HepG2 (cell line): ENCODE data around the gene IL17C. TPM values are rescaled to one million over a fixed set of nuclear protein-coding genes. Genes with fewer than 3 reads are reported as not detected.

Experiments
- FOXP1 ChIP-seq, 2 experiments: fragments of 450-650 bp in 1 of 2; IDR thresholded peaks; 2 replicates each; pipeline ENCODE4 v1.6.1; 2017 to 2018; ENCODE audit warnings: antibody characterized with exemption in 1 of 2
- KDM3A ChIP-seq: IDR thresholded peaks from 2 replicates; pipeline ENCODE4 v1.6.1; 2018; ENCODE audit warnings: low read depth, missing compliant biosample characterization
- KDM4B ChIP-seq: sonication (generic); formaldehyde crosslinking; IDR thresholded peaks from 2 replicates; pipeline ENCODE4 v1.4.0; 2020; ENCODE audit warnings: missing genetic modification reagents
- MAFF ChIP-seq: IDR thresholded peaks from 2 replicates; pipeline ENCODE4 v1.6.1; 2011; ENCODE audit warnings: low read depth, low read length, improper control_type of control experiment
- MIXL1 ChIP-seq: IDR thresholded peaks from 2 replicates; pipeline ENCODE4 v1.6.1; 2016
- MTERF4 ChIP-seq: sonication (generic); formaldehyde crosslinking; IDR thresholded peaks from 2 replicates; pipeline ENCODE4 v1.8.0; 2023; ENCODE audit warnings: mild to moderate bottlenecking, missing genetic modification reagents
- SP2 ChIP-seq: sonication (generic); formaldehyde crosslinking; IDR thresholded peaks from 2 replicates; pipeline ENCODE4 v1.5.1; 2020; ENCODE audit warnings: mild to moderate bottlenecking, missing genetic modification reagents
- SRSF4 ChIP-seq: fragments of 200-400 bp; formaldehyde crosslinking; IDR thresholded peaks from one replicate; pipeline ENCODE4 v1.6.1; 2018; ENCODE audit warnings: mild to moderate bottlenecking, low read depth, low read length, moderate library complexity; ENCODE audit not compliant: poor library complexity, severe bottlenecking
- ZBTB37 ChIP-seq: sonication (generic); formaldehyde crosslinking; IDR thresholded peaks from 2 replicates; pipeline ENCODE4 v1.4.0; 2020; ENCODE audit warnings: mild to moderate bottlenecking, missing genetic modification reagents
- ZBTB7A ChIP-seq: sonication (generic); formaldehyde crosslinking; IDR thresholded peaks from 2 replicates; pipeline ENCODE4 v1.8.0; 2022; ENCODE audit warnings: mild to moderate bottlenecking, missing genetic modification reagents
- ZFP82 ChIP-seq: sonication (generic); formaldehyde crosslinking; IDR thresholded peaks from 2 replicates; pipeline ENCODE4 v1.5.1; 2020; ENCODE audit warnings: mild to moderate bottlenecking, missing genetic modification reagents, borderline replicate concordance
- ZFY ChIP-seq: sonication (generic); formaldehyde crosslinking; IDR thresholded peaks from 2 replicates; pipeline ENCODE4 v1.4.0; 2020; ENCODE audit warnings: missing genetic modification reagents
- ZNF589 ChIP-seq: sonication (generic); formaldehyde crosslinking; conservative IDR thresholded peaks from 2 replicates; pipeline ENCODE4 v1.8.0; 2022; ENCODE audit warnings: mild to moderate bottlenecking, moderate library complexity, missing genetic modification reagents
- ZNF619 ChIP-seq: sonication (generic); formaldehyde crosslinking; IDR thresholded peaks from 2 replicates; pipeline ENCODE4 v1.4.0; 2020; ENCODE audit warnings: mild to moderate bottlenecking, missing genetic modification reagents
- ZNF644 ChIP-seq: IDR thresholded peaks from 2 replicates; pipeline ENCODE4 v1.6.1; 2016; ENCODE audit warnings: low read depth
- ZNF792 ChIP-seq: IDR thresholded peaks from 2 replicates; pipeline ENCODE4 v1.6.1; 2016
- ZSCAN21 ChIP-seq: sonication (generic); formaldehyde crosslinking; IDR thresholded peaks from 2 replicates; pipeline ENCODE4 v1.8.0; 2022; ENCODE audit warnings: mild to moderate bottlenecking, missing genetic modification reagents, moderate library complexity, borderline replicate concordance
- polyA plus RNA-seq, 8 experiments: library from polyadenylated mRNA; depleted of rRNA in 3 of 8; stranded (reverse) in 7 of 8; unstranded in 1 of 8; fragments of >200 nt; fragmentation: Illumina TruSeq in 4 of 8; extraction: Trizol in 4 of 8; gene quantifications; 2 replicates each; pipeline versions ENCODE4 v1.2.1 to v1.2.3, GENCODE V29; 2011 to 2016; ENCODE audit warnings: low read depth in 4 of 8, missing spikeins in 1 of 8, mixed read lengths in 1 of 8; ENCODE audit not compliant: insufficient read depth in 1 of 8
- total RNA-seq, 5 experiments: library from RNA; depleted of rRNA; stranded (reverse); fragments of >200 nt; fragmentation: Illumina TruSeq; extraction: Trizol; gene quantifications; 2 replicates each; pipeline ENCODE4 v1.2.3, GENCODE V29; 2016; ENCODE audit warnings: low read depth in 1 of 5
- TF ChIP-seq, protein P1 (sequence below): sonication (generic); formaldehyde crosslinking; IDR thresholded peaks from 2 replicates; pipeline ENCODE4 v1.4.0; 2020; ENCODE audit warnings: missing genetic modification reagents
- TF ChIP-seq, protein P2 (sequence below): sonication (generic); formaldehyde crosslinking; IDR thresholded peaks from 2 replicates; pipeline ENCODE4 v1.4.0; 2020; ENCODE audit warnings: mild to moderate bottlenecking, missing genetic modification reagents, borderline replicate concordance
- TF ChIP-seq, protein P3 (sequence below): sonication (generic); formaldehyde crosslinking; IDR thresholded peaks from 2 replicates; pipeline ENCODE4 v1.4.0; 2020; ENCODE audit warnings: missing genetic modification reagents, mild to moderate bottlenecking, borderline replicate concordance

The IL17C gene
- total and polyA plus RNA-seq, 2 of the 13 experiments (the other 11 are each of a cell fraction or from before 2014, with no cell fraction given): not detected

DNA sequence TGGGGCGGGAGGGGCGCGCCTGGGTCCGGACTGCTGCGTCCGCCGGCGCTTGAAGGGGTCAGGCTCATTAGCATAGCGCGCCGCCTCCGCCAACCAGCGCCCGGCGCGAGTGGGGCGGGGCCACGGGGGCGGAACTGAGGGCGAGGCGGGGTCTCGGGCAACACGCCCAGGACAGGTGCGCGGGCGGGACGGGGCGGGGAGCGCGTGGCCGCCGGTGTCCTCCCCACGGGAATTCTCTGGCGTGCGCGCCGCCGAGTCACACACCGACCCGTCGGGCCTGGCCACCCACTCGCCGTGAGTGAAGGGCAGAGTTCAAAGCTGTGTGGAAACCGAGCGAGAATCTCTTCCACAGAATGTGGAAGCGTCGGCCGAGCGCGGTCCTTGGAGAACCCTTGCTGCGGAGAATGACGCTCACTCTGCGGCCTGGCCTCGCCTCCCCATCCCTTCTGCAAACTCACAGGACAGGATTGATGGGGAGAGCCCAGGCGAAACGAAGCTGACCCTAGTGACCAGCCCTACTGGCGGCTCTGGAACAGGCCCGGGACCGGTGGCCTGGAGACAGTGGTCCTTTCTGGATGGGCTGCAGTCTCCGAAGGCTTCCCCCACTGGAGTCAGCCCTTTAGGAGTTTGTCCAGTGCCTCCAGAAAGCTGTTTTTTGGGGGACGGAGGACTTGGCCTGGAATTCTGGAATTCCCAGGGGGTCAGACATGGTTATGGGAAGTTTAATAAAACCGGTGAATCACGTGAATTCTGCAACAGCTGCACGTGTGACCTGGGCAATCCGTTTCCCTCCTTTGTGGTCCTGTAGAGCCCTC lies 48.3 kb downstream of the IL17C start, which contains the start of gene SNAI3 (continued):
- TF ChIP-seq MTERF4 (no peak), ZFP82 (CRISPR knock-in tag) (0 out of 2 replicates have a peak, but pooled peaks have one; percentile 25), ZNF792 (CRISPR knock-in tag) (peak; percentile 8; the same call in 1 of the 2 replicates), FOXP1 (IDR thresholded peaks at IDR 0.05) (no peak), FOXP1 (CRISPR knock-in tag; IDR thresholded peaks at IDR 0.05) (no peak), SRSF4 (no peak), ZNF589 (CRISPR knock-in tag) (no peak), ZNF619 (peak; percentile 69; the same call in 1 of the 2 replicates), ZBTB37 (CRISPR knock-in tag) (0 out of 2 replicates have a peak, but pooled peaks have one; percentile 27), KDM4B (peak; percentile 3; the same call in 1 of the 2 replicates), SP2 (CRISPR knock-in tag) (peak; percentile 67), MAFF (no peak), MIXL1 (CRISPR knock-in tag) (0 out of 2 replicates have a peak, but pooled peaks have one; percentile 27), ZNF644 (CRISPR knock-in tag) (no peak), KDM3A (CRISPR knock-in tag) (0 out of 2 replicates have a peak, but pooled peaks have one; percentile 46), ZSCAN21 (CRISPR knock-in tag) (0 out of 2 replicates have a peak, but pooled peaks have one; percentile 41), ZBTB7A (CRISPR knock-in tag) (peak; percentile 54; the same call in 1 of the 2 replicates), ZFY (CRISPR knock-in tag) (peak; percentile 59)
- TF ChIP-seq, protein P1, sequence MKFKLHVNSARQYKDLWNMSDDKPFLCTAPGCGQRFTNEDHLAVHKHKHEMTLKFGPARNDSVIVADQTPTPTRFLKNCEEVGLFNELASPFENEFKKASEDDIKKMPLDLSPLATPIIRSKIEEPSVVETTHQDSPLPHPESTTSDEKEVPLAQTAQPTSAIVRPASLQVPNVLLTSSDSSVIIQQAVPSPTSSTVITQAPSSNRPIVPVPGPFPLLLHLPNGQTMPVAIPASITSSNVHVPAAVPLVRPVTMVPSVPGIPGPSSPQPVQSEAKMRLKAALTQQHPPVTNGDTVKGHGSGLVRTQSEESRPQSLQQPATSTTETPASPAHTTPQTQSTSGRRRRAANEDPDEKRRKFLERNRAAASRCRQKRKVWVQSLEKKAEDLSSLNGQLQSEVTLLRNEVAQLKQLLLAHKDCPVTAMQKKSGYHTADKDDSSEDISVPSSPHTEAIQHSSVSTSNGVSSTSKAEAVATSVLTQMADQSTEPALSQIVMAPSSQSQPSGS (CRISPR knock-in tag): peak; percentile 49; the same call in 1 of the 2 replicates
- TF ChIP-seq, protein P2, sequence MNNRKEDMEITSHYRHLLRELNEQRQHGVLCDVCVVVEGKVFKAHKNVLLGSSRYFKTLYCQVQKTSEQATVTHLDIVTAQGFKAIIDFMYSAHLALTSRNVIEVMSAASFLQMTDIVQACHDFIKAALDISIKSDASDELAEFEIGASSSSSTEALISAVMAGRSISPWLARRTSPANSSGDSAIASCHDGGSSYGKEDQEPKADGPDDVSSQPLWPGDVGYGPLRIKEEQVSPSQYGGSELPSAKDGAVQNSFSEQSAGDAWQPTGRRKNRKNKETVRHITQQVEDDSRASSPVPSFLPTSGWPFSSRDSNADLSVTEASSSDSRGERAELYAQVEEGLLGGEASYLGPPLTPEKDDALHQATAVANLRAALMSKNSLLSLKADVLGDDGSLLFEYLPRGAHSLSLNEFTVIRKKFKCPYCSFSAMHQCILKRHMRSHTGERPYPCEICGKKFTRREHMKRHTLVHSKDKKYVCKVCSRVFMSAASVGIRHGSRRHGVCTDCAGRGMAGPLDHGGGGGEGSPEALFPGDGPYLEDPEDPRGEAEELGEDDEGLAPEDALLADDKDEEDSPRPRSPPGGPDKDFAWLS (CRISPR knock-in tag): peak; percentile 86; the same call in 1 of the 2 replicates
- TF ChIP-seq, protein P3, sequence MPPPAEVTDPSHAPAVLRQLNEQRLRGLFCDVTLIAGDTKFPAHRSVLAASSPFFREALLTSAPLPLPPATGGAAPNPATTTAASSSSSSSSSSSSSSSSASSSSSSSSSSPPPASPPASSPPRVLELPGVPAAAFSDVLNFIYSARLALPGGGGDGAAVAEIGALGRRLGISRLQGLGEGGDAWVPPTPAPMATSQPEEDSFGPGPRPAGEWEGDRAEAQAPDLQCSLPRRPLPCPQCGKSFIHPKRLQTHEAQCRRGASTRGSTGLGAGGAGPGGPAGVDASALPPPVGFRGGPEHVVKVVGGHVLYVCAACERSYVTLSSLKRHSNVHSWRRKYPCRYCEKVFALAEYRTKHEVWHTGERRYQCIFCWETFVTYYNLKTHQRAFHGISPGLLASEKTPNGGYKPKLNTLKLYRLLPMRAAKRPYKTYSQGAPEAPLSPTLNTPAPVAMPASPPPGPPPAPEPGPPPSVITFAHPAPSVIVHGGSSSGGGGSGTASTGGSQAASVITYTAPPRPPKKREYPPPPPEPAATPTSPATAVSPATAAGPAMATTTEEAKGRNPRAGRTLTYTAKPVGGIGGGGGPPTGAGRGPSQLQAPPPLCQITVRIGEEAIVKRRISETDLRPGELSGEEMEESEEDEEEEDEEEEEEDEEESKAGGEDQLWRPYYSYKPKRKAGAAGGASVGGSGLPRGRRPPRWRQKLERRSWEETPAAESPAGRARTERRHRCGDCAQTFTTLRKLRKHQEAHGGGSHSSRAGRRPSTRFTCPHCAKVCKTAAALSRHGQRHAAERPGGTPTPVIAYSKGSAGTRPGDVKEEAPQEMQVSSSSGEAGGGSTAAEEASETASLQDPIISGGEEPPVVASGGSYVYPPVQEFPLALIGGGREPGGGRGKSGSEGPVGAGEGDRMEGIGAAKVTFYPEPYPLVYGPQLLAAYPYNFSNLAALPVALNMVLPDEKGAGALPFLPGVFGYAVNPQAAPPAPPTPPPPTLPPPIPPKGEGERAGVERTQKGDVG (CRISPR knock-in tag): no peak
